NCI-H1930 (cell line): ENCODE measurements around the gene SULT1C3.

Experiments used
- DNase-seq, 2 experiments: peaks; one replicate each; lab custom pipeline; 2025; lab: John Stamatoyannopoulos, UW

SULT1C3 gene

DNA sequence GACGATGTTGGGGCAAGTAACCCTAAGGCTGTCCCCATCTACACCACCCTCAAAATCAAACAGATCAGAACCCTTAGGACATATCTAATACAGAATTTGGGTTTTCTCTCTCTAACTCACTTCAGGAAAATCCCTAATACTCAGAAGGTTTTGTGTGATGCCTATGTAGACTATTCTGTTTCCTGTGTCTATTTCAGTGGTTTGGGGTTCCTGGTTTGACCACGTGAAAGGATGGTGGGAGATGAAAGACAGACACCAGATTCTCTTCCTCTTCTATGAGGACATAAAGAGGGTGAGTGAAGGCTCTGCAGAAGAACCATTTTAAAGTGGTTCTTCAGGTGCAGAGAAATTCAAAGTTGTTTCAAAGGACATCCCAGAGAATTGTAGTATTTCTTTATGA lies 65.2 kb downstream of the SULT1C3 start:
- no peak for DNase-seq

GRCh38 chr2:108305901-108306300 lies 66.1 kb downstream of the SULT1C3 start:
- DNase-seq, result no peak

DNA sequence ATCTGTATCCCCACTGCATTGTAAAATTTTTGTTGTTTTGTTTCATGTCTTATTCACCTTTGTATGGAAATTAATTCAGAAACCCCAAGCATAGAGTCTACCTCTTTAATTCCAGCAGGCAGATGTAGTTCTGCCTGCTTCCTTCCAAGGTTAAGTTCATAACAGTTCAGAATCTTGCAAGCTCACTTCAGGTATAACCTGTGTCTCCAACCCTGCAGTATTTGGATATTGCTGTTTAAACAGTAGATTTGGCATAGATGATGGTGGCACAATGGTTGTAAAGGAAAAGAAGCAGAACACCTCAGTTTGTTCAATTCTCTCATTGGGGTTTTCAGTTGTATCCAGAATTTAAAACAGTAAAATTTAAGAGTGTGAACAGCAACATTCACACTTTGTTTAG lies 70.1 kb downstream of the SULT1C3 start:
- DNase-seq, result no peak
